GM23248 (cell line): ENCODE results near the gene ABLIM1.

ENCODE experiments used
- EZH2 ChIP-seq: fragments of 200-600 bp; sonication (generic); IDR thresholded peaks from 2 replicates; pipeline ENCODE4 v1.6.1; 2018; ENCODE audit warnings: antibody characterized with exemption, mild to moderate bottlenecking; ENCODE audit not compliant: insufficient read depth, poor library complexity, severe bottlenecking
- EZH2phosphoT487 ChIP-seq: fragments of 200-600 bp; sonication (generic); IDR thresholded peaks from 2 replicates; pipeline ENCODE4 v1.6.1; 2018; ENCODE audit warnings: antibody characterized with exemption, moderate library complexity, mild to moderate bottlenecking, low read depth; ENCODE audit not compliant: insufficient read depth

DNA sequence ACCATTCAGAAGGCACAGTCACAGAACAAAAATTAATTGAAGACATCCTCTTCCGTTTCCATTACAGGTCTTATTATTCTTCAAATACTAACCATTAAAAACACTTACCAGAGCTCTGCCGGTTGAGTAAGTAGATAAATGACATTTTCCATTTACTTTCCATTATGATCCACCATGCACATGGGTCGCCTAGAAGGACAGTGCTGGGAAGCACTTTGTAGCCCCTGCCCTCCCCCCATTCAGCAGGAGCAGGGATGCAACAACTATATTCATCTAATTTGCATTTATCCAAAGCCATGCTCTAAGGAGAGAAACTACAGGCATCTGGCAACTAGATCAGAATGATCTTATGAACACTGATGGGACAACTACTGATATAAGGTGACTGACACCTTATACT lies 177.0 kb downstream of the ABLIM1 start:
- TF ChIP-seq EZH2phosphoT487 (no peak), EZH2 (no peak)
